SU-DHL-6 (cell line): Measurements from ENCODE around the gene HACL1.

ENCODE experiments used
- EZH2phosphoT487 ChIP-seq: fragments of 200-600 bp; sonication (generic), shearing (Covaris generic); conservative IDR thresholded peaks from 2 replicates; pipeline ENCODE4 v1.6.1; 2018; ENCODE audit warnings: mild to moderate bottlenecking, antibody characterized with exemption, low read length, moderate library complexity, mixed read lengths
- TF ChIP-seq, protein P1 (sequence below): fragments of 200-600 bp; sonication (generic); IDR thresholded peaks from one replicate; pipeline ENCODE4 v1.5.1; 2017; ENCODE audit warnings: antibody characterized with exemption, mild to moderate bottlenecking, low read length, moderate library complexity; ENCODE audit not compliant: insufficient read depth, poor library complexity, severe bottlenecking

DNA sequence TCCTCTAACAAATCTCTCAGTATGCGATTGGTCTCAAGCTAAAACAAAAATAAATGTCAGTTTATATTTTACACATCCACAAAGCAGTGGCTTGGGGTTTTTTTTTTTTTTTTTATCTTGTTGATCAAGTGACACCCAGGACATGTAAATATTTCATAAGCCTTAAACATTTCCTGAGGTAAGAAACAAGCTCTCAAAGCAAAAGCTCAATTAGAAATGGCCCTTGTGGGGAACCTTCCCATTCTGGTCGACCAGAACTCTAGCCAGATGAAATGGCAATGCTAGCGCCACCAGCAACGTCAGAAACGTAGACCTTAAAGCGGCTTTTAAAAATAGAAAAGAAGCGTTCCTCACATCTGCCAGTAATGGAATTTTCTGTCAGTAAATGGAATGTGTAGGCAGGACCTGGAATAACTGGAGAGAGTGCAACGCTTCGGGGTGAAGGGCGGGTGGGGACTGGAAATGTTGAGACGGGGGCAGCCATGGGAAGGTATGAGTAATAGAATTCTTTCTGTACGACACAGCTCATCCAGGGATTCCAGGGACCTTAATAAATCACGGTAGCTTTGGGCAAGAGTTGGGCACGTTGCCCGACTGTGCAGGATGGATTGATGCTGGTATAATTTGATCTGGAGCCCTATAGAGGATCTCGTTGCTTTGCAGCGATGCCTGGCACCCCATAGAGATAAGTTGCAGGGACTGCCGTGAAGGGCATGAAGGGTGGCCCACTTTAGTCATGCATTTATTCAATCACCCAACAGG is 44.6 kb upstream of the HACL1 start:
- TF ChIP-seq, protein P1, sequence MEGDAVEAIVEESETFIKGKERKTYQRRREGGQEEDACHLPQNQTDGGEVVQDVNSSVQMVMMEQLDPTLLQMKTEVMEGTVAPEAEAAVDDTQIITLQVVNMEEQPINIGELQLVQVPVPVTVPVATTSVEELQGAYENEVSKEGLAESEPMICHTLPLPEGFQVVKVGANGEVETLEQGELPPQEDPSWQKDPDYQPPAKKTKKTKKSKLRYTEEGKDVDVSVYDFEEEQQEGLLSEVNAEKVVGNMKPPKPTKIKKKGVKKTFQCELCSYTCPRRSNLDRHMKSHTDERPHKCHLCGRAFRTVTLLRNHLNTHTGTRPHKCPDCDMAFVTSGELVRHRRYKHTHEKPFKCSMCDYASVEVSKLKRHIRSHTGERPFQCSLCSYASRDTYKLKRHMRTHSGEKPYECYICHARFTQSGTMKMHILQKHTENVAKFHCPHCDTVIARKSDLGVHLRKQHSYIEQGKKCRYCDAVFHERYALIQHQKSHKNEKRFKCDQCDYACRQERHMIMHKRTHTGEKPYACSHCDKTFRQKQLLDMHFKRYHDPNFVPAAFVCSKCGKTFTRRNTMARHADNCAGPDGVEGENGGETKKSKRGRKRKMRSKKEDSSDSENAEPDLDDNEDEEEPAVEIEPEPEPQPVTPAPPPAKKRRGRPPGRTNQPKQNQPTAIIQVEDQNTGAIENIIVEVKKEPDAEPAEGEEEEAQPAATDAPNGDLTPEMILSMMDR: no peak
- no peak for TF ChIP-seq EZH2phosphoT487
